Dermis lymphatic vessel endothelial cell (primary cell): ENCODE data around the gene TRIM49. TPM values are rescaled to one million over a fixed set of nuclear protein-coding genes. Genes with fewer than 3 reads are reported as not detected.

Source experiments
- total RNA-seq: library from RNA; depleted of rRNA; stranded (reverse); fragments of >200 nt; gene quantifications from 2 replicates; pipeline ENCODE4 v1.2.1, GENCODE V29; 2014

The TRIM49 gene, protein sequence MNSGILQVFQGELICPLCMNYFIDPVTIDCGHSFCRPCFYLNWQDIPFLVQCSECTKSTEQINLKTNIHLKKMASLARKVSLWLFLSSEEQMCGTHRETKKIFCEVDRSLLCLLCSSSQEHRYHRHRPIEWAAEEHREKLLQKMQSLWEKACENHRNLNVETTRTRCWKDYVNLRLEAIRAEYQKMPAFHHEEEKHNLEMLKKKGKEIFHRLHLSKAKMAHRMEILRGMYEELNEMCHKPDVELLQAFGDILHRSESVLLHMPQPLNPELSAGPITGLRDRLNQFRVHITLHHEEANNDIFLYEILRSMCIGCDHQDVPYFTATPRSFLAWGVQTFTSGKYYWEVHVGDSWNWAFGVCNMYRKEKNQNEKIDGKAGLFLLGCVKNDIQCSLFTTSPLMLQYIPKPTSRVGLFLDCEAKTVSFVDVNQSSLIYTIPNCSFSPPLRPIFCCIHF
- total RNA-seq = not detected in 2 replicates

DNA sequence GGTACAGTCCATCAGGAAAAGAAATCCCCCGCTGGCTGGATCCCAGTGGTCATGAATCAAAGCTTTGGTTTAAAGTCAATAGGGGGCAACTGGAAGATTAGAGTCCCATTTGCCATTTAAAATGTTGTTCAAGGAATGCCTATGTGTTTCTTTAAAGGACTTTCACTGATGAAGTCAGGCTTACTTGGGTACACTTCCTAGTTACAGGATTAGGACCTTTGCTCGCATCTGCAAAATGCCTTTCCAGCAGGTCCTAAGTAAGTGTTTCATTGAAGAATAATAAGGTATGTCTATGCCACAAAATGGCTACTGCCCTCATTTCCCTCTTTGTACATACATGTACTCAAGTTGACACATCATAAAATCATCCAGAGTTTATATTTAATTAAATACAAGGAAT, at the start of gene TRIM49:
TSS of gene TRIM49 (minus strand) at position 101 of the 400 bp plus-strand sequence. CDS start 4,106 bp downstream, outside the sequence.

Other genes with a start within 250 kb of the TRIM49 start
- gene TRIM77, start 98.3 kb downstream of the TRIM49 start, total RNA-seq = not detected in 2 replicates
- not detected in 2 replicates for gene TRIM64B, start 69.9 kb upstream of the TRIM49 start, total RNA-seq
- gene TRIM49D1, start 113.7 kb upstream of the TRIM49 start, total RNA-seq = not detected in 2 replicates
- gene TRIM49D2, start 115.5 kb upstream of the TRIM49 start, total RNA-seq = not detected in 2 replicates
- gene TRIM64, start 157.5 kb upstream of the TRIM49 start, total RNA-seq = not detected in 2 replicates
- gene TRIM49C, start 222.5 kb upstream of the TRIM49 start, total RNA-seq = not detected in 2 replicates